HG03521 (cell line): ENCODE results near the gene ZMYM3.

ENCODE experiments used
- ATAC-seq: cut with Tn5 transposase; IDR thresholded peaks from one replicate; pipeline ENCODE4 v1.9.1; 2021; ENCODE audit warnings: mild to moderate bottlenecking, moderate library complexity; ENCODE audit not compliant: unreplicated experiment

Gene ZMYM3

GRCh38 chrX:71214604-71215337, 39.2 kb downstream of the ZMYM3 start:
- no peak for ATAC-seq

GRCh38 chrX:71214152-71214551, 39.8 kb downstream of the ZMYM3 start:
- no peak for ATAC-seq

- no peak for ATAC-seq
Observed at GRCh38 chrX:71212536-71212935, 41.4 kb downstream of the ZMYM3 start.

- no peak for ATAC-seq
Observed at GRCh38 chrX:71210816-71211215, 43.1 kb downstream of the ZMYM3 start.

GRCh38 chrX:71199252-71200008, 54.5 kb downstream of the ZMYM3 start:
- ATAC-seq, result no peak

- ATAC-seq, result no peak
Observed at GRCh38 chrX:71198066-71198465, 55.9 kb downstream of the ZMYM3 start.

GRCh38 chrX:71195964-71196649, 57.8 kb downstream of the ZMYM3 start:
- ATAC-seq, result no peak

GRCh38 chrX:71191248-71191647, 62.7 kb downstream of the ZMYM3 start:
- ATAC-seq, result no peak
